Kidney (tissue), 14 donors: ENCODE measurements around the gene COL8A1. TPM values are rescaled to one million over a fixed set of nuclear protein-coding genes. Genes with fewer than 3 reads are reported as not detected.
A peak's percentile ranks its signal among the peaks of the same experiment; 100 is the strongest.

Source experiments
- DNase-seq, 5 donors: peaks; one replicate each; pipeline ENCODE4 v3.0.0-alpha.2; 2013 to 2020
- FAIRE-seq: peaks from 2 replicates; lab custom pipeline; 2012; peaks lifted over from hg19 to GRCh38; lab: Jason Lieb, UNC
- H3K27ac ChIP-seq, 2 donors: one replicate each; pipeline ENCODE4 v1.7.0; 2013; ENCODE audit warnings: low read depth in 2 of 2, low read length in 2 of 2, inconsistent platforms in 1 of 2
- H3K27me3 ChIP-seq: one replicate; pipeline ENCODE4 v1.7.1; 2013; ENCODE audit warnings: low read length, inconsistent platforms; ENCODE audit not compliant: control insufficient read depth, insufficient read depth
- H3K36me3 ChIP-seq, 3 donors: one replicate each; pipeline versions ENCODE4 v1.7.0 to v1.7.1; 2013; ENCODE audit warnings: low read length in 3 of 3, control low read depth in 1 of 3, inconsistent platforms in 1 of 3; ENCODE audit not compliant: insufficient read depth in 3 of 3, control insufficient read depth in 2 of 3
- H3K4me1 ChIP-seq, 3 donors: one replicate each; pipeline versions ENCODE4 v1.7.0 to v1.7.1; 2013; ENCODE audit warnings: low read length in 3 of 3, inconsistent platforms in 1 of 3, low read depth in 1 of 3; ENCODE audit not compliant: control insufficient read depth in 2 of 3, insufficient read depth in 2 of 3
- H3K4me3 ChIP-seq, 3 donors: one replicate each; pipeline versions ENCODE4 v1.7.0 to v1.8.1; 2013; ENCODE audit warnings: low read length in 3 of 3, control low read depth in 1 of 3, inconsistent platforms in 1 of 3
- H3K9ac ChIP-seq, 3 donors: one replicate each; pipeline versions ENCODE4 v1.7.0 to v1.7.1; 2013; ENCODE audit warnings: low read length in 3 of 3, control low read depth in 1 of 3, inconsistent platforms in 1 of 3
- H3K9me3 ChIP-seq, 3 donors: one replicate each; pipeline versions ENCODE4 v1.7.0 to v1.7.1; 2013; ENCODE audit warnings: low read length in 3 of 3, control low read depth in 1 of 3, inconsistent platforms in 1 of 3; ENCODE audit not compliant: control insufficient read depth in 2 of 3, insufficient read depth in 1 of 3
- CTCF ChIP-seq: IDR thresholded peaks from 3 replicates; pipeline ENCODE4 v1.5.1; 2012; ENCODE audit warnings: mild to moderate bottlenecking, moderate library complexity, borderline replicate concordance; ENCODE audit not compliant: insufficient read depth; ENCODE audit errors: extremely low read depth
- intact Hi-C: fragments of 100-400 bp; cut with DNase I; formaldehyde crosslinking; loops from one replicate; pipeline ENCODE4 v1.11.1; 2022
- polyA plus RNA-seq: library from polyadenylated mRNA; stranded (reverse); fragments of 350-450 nt; fragmentation: Illumina TruSeq; extraction: RNeasy Lipid Tissue Mini Kit (QIAGEN cat#74804); gene quantifications from one replicate; pipeline ENCODE4 v1.2.3, GENCODE V29; 2014; ENCODE audit warnings: low read depth, low replicate concordance; ENCODE audit not compliant: insufficient read depth
- total RNA-seq: library from RNA; stranded (reverse); fragmentation: NEBNext Ultra II Directional; extraction: Animal tissue kit (Norgen Biotek cat#: 25700); gene quantifications from one replicate; pipeline ENCODE4 v1.2.1, GENCODE V29; 2021
- donor health status: control.
- donor health status: control.
- donor health status: control.
- donor health status: control.
- donor health status: control.
- donor health status: DM: yes; HTN: yes; CAD: no.
- donor health status: Normal renal cell carcinoma (clear cell type).

Gene COL8A1
- total and polyA plus RNA-seq, 2 donors from 2014 or later: 3.6 to 24.2 TPM

- H3K27ac ChIP-seq: no peak overlapping the region
- H3K27me3 ChIP-seq: no peaks in the 10 kb centered on the region
- DNase-seq (no peak), FAIRE-seq (no peak)
- H3K4me1 ChIP-seq: no peaks in the 10 kb centered on the region
- TF ChIP-seq CTCF: no peak
- no peak overlapping the region for H3K9ac ChIP-seq
- no peaks in the 10 kb centered on the region for H3K9me3 ChIP-seq
- H3K36me3 ChIP-seq: no peaks in the 10 kb centered on the region
- intact Hi-C loops: no loop called here
- no peak overlapping the region for H3K4me3 ChIP-seq
These were observed 138.3 kb downstream of the COL8A1 start for GRCh38 chr3:99776516-99777209.

GRCh38 chr3:99777210-99777549 is 138.8 kb downstream of the COL8A1 start:
- Histone ChIP-seq H3K27ac (no peak overlapping the region), H3K4me1 (no peaks in the 10 kb centered on the region), H3K9me3 (no peaks in the 10 kb centered on the region), H3K36me3 (no peaks in the 10 kb centered on the region), H3K4me3 (no peak overlapping the region), H3K27me3 (no peaks in the 10 kb centered on the region), H3K9ac (no peak overlapping the region)
- intact Hi-C loops: no loop called here
- no peak for DNase-seq
- FAIRE-seq: no peak
- TF ChIP-seq CTCF: no peak

- Histone ChIP-seq H3K36me3 (no peaks in the 10 kb centered on the region), H3K4me3 (no peak overlapping the region)
- FAIRE-seq: no peak
These were observed 139.3 kb downstream of the COL8A1 start for GRCh38 chr3:99777708-99778107.

More at GRCh38 chr3:99777708-99778107, 139.3 kb downstream of the COL8A1 start:
- DNase-seq: peak in 1 of 5 donors; percentile 38
- intact Hi-C loops: no loop called here
- H3K27me3 ChIP-seq: no peaks in the 10 kb centered on the region
- no peaks in the 10 kb centered on the region for H3K4me1 ChIP-seq
- H3K27ac ChIP-seq: no peak overlapping the region
- H3K9me3 ChIP-seq: no peaks in the 10 kb centered on the region
- no peak overlapping the region for H3K9ac ChIP-seq
- no peak for TF ChIP-seq CTCF
